NCI-H2196 treated with DMSO at 0.1 percent for 48 hours (cell line): ENCODE measurements around the gene AR.

Source experiments
- DNase-seq: peaks from one replicate; lab custom pipeline; 2025; ENCODE audit not compliant: unreplicated experiment; lab: John Stamatoyannopoulos, UW

AR gene

GRCh38 chrX:67723580-67724351, 179.9 kb downstream of the AR start:
- DNase-seq, result no peak

GRCh38 chrX:67724359-67725110, 180.7 kb downstream of the AR start:
- no peak for DNase-seq

GRCh38 chrX:67725471-67725870, 181.7 kb downstream of the AR start:
- no peak for DNase-seq

DNA sequence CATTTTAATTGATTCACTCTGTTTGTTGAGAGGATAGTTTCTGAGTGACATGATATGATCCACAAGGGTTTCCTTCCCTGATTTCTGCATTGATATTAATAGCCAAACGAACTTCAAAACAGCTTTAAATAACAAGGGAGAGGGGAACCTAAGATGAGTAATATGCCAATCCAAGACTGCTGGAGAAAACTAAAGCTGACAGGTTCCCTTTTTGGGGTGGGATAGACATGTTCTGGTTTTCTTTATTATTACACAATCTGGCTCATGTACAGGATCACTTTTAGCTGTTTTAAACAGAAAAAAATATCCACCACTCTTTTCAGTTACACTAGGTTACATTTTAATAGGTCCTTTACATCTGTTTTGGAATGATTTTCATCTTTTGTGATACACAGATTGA, 182.2 kb downstream of the AR start:
- DNase-seq, result no peak

- DNase-seq, result no peak
Observed at GRCh38 chrX:67727576-67727975, 183.8 kb downstream of the AR start.

GRCh38 chrX:67730296-67730695, 186.5 kb downstream of the AR start:
- DNase-seq, result no peak

GRCh38 chrX:67731061-67731460, 187.2 kb downstream of the AR start:
- DNase-seq, result no peak

GRCh38 chrX:67732864-67733263, 189.0 kb downstream of the AR start:
- DNase-seq, result no peak

DNA sequence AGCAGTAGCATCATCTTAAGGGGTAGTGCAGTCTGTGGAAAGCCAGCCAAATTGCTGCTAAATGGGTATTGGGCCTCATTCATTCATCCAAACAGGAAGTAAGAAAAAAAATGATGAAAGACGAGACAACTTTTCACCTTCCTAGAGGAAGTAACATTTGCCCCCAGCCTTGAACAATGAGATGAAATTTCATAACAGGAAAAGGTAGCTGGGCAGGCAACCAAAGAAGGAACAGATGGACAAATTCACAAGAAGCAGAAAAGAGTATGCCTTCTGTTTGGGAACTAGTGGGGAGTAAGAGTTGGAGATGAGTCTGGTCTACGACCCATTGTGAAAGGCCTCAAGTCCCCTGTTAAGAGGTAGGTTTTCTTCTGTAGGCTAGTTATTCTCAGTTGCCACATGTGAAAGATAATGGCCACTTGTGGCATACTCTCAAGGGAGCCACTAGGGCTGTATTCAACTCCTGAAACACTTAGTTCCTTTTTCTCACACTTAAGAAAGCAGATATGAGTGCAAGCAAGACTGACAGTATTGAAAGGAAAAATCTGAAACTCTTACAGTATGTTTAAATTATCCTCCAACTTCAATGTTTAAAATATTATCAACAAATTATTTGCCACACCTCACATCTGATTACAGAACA, 190.4 kb downstream of the AR start:
- DNase-seq, result no peak

DNA sequence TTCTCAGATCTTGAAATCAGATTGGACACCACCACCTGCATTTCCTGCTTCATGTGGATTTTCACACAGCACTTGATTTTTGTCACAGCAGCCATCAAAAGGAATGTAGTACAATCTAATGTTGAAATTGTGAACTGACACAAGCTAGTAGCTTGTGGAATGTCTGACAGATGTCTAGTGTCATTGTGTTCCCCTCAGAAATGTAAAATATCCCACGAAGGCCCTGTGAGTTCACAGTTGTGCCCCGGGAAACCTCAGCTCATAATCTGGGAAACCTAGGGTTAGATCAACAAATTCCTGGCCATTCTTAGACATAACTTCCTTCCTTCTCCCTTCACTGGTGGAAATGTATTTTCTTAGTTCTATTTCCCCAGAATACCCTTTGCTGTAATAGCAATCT, 205.7 kb downstream of the AR start:
- DNase-seq, result no peak

GRCh38 chrX:67750694-67751093, 206.9 kb downstream of the AR start:
- no peak for DNase-seq

DNA sequence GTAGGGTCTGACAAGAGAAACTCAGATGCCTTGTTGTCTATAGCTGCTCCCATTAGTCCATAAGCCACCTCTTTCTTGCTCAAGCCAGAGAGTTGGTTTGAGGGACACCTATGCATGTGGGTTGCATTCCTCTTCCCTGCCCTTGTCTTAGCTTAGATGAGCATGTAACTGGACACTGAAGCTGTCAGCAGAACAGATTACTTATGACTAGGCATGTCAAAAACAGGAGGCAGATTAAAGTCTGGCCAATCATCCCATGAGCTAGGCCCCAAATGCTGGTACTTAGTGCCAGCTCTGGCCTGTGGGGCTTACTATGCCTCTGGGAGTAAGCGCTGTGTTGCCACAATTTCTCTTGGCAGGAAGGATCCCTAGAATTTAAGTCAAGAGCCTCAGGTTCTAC, 215.2 kb downstream of the AR start:
- DNase-seq, result no peak

GRCh38 chrX:67777148-67777547, 233.3 kb downstream of the AR start:
- no peak for DNase-seq

DNA sequence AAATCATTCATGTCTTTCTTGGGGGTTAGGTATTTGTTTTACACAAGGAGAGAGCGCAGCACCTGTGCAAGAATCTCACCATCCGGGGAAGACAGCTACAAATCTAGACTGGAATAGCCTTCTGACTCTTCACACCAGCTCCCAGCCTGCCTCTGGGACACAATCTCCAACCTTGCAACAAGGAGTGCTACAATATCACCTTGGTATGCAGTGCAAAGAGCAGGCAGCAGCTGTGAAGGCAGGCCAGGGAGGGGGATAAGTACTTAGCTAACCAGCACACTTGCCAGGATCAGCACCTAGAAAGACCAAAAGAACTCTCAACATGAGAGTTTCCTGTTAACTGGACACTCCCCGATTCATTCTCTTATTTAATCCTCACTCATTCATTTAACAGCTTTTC, 235.3 kb downstream of the AR start:
- no peak for DNase-seq
